GM12878 (cell line): ENCODE measurements around the gene GUCY1A2. TPM values are rescaled to one million over a fixed set of nuclear protein-coding genes. Genes with fewer than 3 reads are reported as not detected.

Experiments
- ATAC-seq: fragments of 200-7000 bp; cut with Tn5 transposase; 3 replicates; pipeline ENCODE4 v1.9.1; 2020; ENCODE audit warnings: mild to moderate bottlenecking, moderate library complexity
- BruUV-seq: library from RNA; stranded (reverse); fragments of 400-500 nt; replicated peaks from 2 replicates; lab custom pipeline; 2021; lab: Mats Ljungman, UMichigan
- CTCF ChIA-PET: fragments of 300-600 bp; sonication (Branson Sonifier 250); formaldehyde crosslinking; extraction: SDS; loops from one replicate; lab custom pipeline; 2021; ENCODE audit warnings: inconsistent platforms; lab: Yijun Ruan, JAX
- POLR2A ChIA-PET: fragments of 350-600 bp; formaldehyde crosslinking; extraction: SDS; loops from one replicate; lab custom pipeline; 2021; ENCODE audit warnings: inconsistent platforms; lab: Charles Lee
- RAD21 ChIA-PET: fragments of 300-600 bp; sonication (Branson Sonifier 250); formaldehyde crosslinking; loops from one replicate; lab custom pipeline; 2023; ENCODE audit warnings: antibody characterized with exemption; ENCODE audit not compliant: unreplicated experiment; lab: Charles Lee
- SMC1A ChIA-PET: fragments of 300-600 bp; sonication (Branson Sonifier 250); formaldehyde crosslinking; loops from one replicate; lab custom pipeline; 2023; ENCODE audit not compliant: unreplicated experiment, uncharacterized antibody; lab: Charles Lee
- DNase-seq: peaks from one replicate; pipeline ENCODE4 v3.0.0-alpha.2; 2011; ENCODE audit warnings: low read depth, low spot score
- FAIRE-seq: peaks from 3 replicates; lab custom pipeline; 2011; peaks lifted over from hg19 to GRCh38; lab: Jason Lieb, UNC
- H2AFZ ChIP-seq: 2 replicates; pipeline ENCODE4 v1.6.0; 2011; ENCODE audit warnings: low read depth, low read length, control low read depth; ENCODE audit not compliant: control insufficient read depth
- H3K27ac ChIP-seq: 2 replicates; pipeline ENCODE4 v1.5.1; 2011; ENCODE audit warnings: control low read depth; ENCODE audit not compliant: control insufficient read depth, insufficient read depth
- H3K27me3 ChIP-seq, 2 experiments: replicated peaks in 1 of 2; 2 replicates each; pipeline versions ENCODE4 v1.6.0 to v1.6.1; 2011; ENCODE audit warnings: low read length in 1 of 2; ENCODE audit not compliant: control insufficient read depth in 2 of 2, insufficient read depth in 2 of 2
- H3K36me3 ChIP-seq, 2 experiments: 2 replicates each; pipeline ENCODE4 v1.5.1; 2011; ENCODE audit warnings: low read length in 1 of 2; ENCODE audit not compliant: control insufficient read depth in 2 of 2, insufficient read depth in 2 of 2
- H3K4me1 ChIP-seq: 2 replicates; pipeline ENCODE4 v1.6.1; 2011; ENCODE audit warnings: mild to moderate bottlenecking, low read length, moderate library complexity, mixed read lengths; ENCODE audit not compliant: control insufficient read depth, insufficient read depth
- H3K4me2 ChIP-seq: 2 replicates; pipeline ENCODE4 v1.6.0; 2011; ENCODE audit warnings: control low read depth; ENCODE audit not compliant: control insufficient read depth, insufficient read depth
- H3K4me3 ChIP-seq: fragments of 200-600 bp; sonication (generic); 2 replicates; pipeline ENCODE4 v1.5.1; 2016
- H3K79me2 ChIP-seq: 2 replicates; pipeline ENCODE4 v1.6.0; 2011; ENCODE audit warnings: low read length; ENCODE audit not compliant: control insufficient read depth, insufficient read depth
- H3K9ac ChIP-seq: 2 replicates; pipeline ENCODE4 v1.8.0; 2011; ENCODE audit warnings: low read length, control low read depth, mixed read lengths; ENCODE audit not compliant: control insufficient read depth, insufficient read depth
- H3K9me3 ChIP-seq: replicated peaks from 3 replicates; pipeline ENCODE4 v1.5.1; 2011; ENCODE audit warnings: mild to moderate bottlenecking, low read length; ENCODE audit not compliant: control insufficient read depth, insufficient read depth
- H4K20me1 ChIP-seq: 2 replicates; pipeline ENCODE4 v1.6.0; 2011; ENCODE audit not compliant: control insufficient read depth, insufficient read depth
- CHD2 ChIP-seq: IDR thresholded peaks from 2 replicates; pipeline ENCODE4 v1.6.1; 2011; ENCODE audit warnings: low read depth, low read length, improper control_type of control experiment, borderline replicate concordance
- ESRRA ChIP-seq: IDR thresholded peaks from 2 replicates; pipeline ENCODE4 v1.6.1; 2012; ENCODE audit warnings: mild to moderate bottlenecking, low read length, improper control_type of control experiment
- FOXM1 ChIP-seq: IDR thresholded peaks from 2 replicates; pipeline ENCODE4 v1.6.1; 2012; ENCODE audit warnings: low read depth, mild to moderate bottlenecking, inconsistent platforms, low read length, moderate library complexity
- HDAC2 ChIP-seq: fragments of 200-600 bp; sonication (generic); IDR thresholded peaks from 2 replicates; pipeline ENCODE4 v1.6.1; 2017
- IKZF1 ChIP-seq: fragments of 450-650 bp; conservative IDR thresholded peaks from 2 replicates; pipeline ENCODE4 v1.6.1; 2017; ENCODE audit warnings: antibody characterized with exemption, mild to moderate bottlenecking
- MEF2B ChIP-seq: fragments of 450-650 bp; IDR thresholded peaks from 2 replicates; pipeline ENCODE4 v1.6.1; 2018; ENCODE audit warnings: mild to moderate bottlenecking, moderate library complexity; ENCODE audit not compliant: partially characterized antibody, poor library complexity, severe bottlenecking
- MTA3 ChIP-seq: IDR thresholded peaks from 2 replicates; pipeline ENCODE4 v1.6.1; 2012; ENCODE audit warnings: low read length, inconsistent platforms, borderline replicate concordance
- MYC ChIP-seq: IDR thresholded peaks from 2 replicates; pipeline ENCODE4 v1.6.1; 2011; ENCODE audit warnings: mild to moderate bottlenecking, low read length, moderate library complexity, inconsistent platforms; ENCODE audit not compliant: insufficient read depth, insufficient replicate concordance, insufficient read length, severe bottlenecking
- POLR2AphosphoS5 ChIP-seq: IDR thresholded peaks from 2 replicates; pipeline ENCODE4 v1.6.1; 2011; ENCODE audit warnings: mild to moderate bottlenecking, low read length, inconsistent platforms
- RBBP5 ChIP-seq: fragments of 200-600 bp; sonication (generic); conservative IDR thresholded peaks from 2 replicates; pipeline ENCODE4 v1.6.1; 2016
- RCOR1 ChIP-seq: conservative IDR thresholded peaks from 2 replicates; pipeline ENCODE4 v1.6.1; 2012; ENCODE audit warnings: low read depth, low read length, improper control_type of control experiment
- RUNX3 ChIP-seq: IDR thresholded peaks from 2 replicates; pipeline ENCODE4 v1.6.1; 2012; ENCODE audit warnings: low read length, inconsistent platforms
- STAT3 ChIP-seq: IDR thresholded peaks from 2 replicates; pipeline ENCODE4 v1.6.1; 2011; ENCODE audit warnings: low read depth, low read length, improper control_type of control experiment
- TCF3 ChIP-seq: IDR thresholded peaks from 2 replicates; pipeline ENCODE4 v1.6.1; 2012; ENCODE audit warnings: low read depth, mild to moderate bottlenecking, low read length, borderline replicate concordance; ENCODE audit not compliant: insufficient read depth
- WGBS: methylation state at CpG from one replicate; pipeline ENCODE4 v1.1.6; 2016; ENCODE audit warnings: low lambda C conversion rate; ENCODE audit not compliant: insufficient replicate concordance, insufficient coverage; ENCODE audit errors: missing lambda C conversion rate; 5-methylcytosine and 5-hydroxymethylcytosine counted together
- in situ Hi-C: fragments of 300-500 bp; cut with MboI; formaldehyde crosslinking; loops from 9 replicates; pipeline ENCODE4 v1.14.3; 2018; ENCODE audit warnings: mixed read lengths
- intact Hi-C: fragments of 100-400 bp; cut with micrococcal nuclease; formaldehyde crosslinking; loops from one replicate; pipeline ENCODE4 v1.14.2; 2022; ENCODE audit not compliant: unreplicated experiment
- polyA plus RNA-seq, 11 experiments: library from polyadenylated mRNA; depleted of rRNA in 4 of 11; unstranded in 6 of 11; stranded (reverse) in 5 of 11; fragments of >200 nt; fragmentation: Nextera tagmentation in 4 of 11; fragmentation: Illumina TruSeq in 1 of 11; extraction: Ambion mirVana in 4 of 11; extraction: Trizol in 1 of 11; gene quantifications; 1 replicate in 1 of 11; 2 replicates in 10 of 11; pipeline versions ENCODE4 v1.2.1 to v1.2.3, GENCODE V29; 2011 to 2016; ENCODE audit warnings: inconsistent platforms in 2 of 11, missing spikeins in 2 of 11, low read depth in 1 of 11
- total RNA-seq, 4 experiments: library from RNA; depleted of rRNA in 3 of 4; stranded (reverse); fragments of >200 nt in 3 of 4; fragmentation: Illumina TruSeq in 1 of 4; extraction: Trizol in 1 of 4; gene quantifications; 2 replicates each; pipeline versions ENCODE4 v1.2.1 to v1.2.3, GENCODE V29; 2013 to 2021
- TF ChIP-seq, protein P1 (sequence below): fragments of 450-650 bp; formaldehyde crosslinking; IDR thresholded peaks from 2 replicates; pipeline ENCODE4 v1.5.0; 2022; ENCODE audit warnings: mild to moderate bottlenecking, missing genetic modification characterization
- TF ChIP-seq, protein P2 (sequence below): IDR thresholded peaks from 2 replicates; pipeline ENCODE4 v1.6.1; 2012; ENCODE audit warnings: low read depth, low read length, improper control_type of control experiment
- TF ChIP-seq, protein P3 (sequence below): fragments of 450-650 bp; formaldehyde crosslinking; IDR thresholded peaks from 2 replicates; pipeline ENCODE4 v1.4.0; 2020; ENCODE audit warnings: mild to moderate bottlenecking, moderate library complexity

Gene GUCY1A2
- total and polyA plus RNA-seq, 10 of the 15 experiments (the other 5 are each of a cell fraction or from before 2014, with no cell fraction given), result under 0.01 to 0.03 (median under 0.01) TPM; not detected in 4

DNA sequence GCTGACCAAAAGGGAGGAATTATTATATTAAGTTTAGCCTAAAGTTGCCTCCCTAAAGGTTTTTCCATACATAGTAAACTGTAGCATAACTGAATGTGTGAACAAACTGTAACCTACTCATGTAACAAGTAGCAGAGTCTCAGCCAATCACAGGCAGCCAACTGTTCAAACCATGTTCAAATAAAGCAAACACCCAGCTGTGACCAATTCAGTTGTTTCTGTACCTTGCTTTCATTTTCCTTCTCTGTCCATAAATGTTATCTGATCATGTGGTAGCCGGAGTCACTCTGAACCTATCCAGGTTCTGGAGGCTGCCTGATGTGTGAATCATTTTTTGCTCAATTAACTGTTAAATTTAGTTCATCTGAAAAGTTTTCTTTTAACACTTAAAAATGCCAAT, 373.5 kb downstream of the GUCY1A2 start (continued):
- TF ChIP-seq, protein P1, sequence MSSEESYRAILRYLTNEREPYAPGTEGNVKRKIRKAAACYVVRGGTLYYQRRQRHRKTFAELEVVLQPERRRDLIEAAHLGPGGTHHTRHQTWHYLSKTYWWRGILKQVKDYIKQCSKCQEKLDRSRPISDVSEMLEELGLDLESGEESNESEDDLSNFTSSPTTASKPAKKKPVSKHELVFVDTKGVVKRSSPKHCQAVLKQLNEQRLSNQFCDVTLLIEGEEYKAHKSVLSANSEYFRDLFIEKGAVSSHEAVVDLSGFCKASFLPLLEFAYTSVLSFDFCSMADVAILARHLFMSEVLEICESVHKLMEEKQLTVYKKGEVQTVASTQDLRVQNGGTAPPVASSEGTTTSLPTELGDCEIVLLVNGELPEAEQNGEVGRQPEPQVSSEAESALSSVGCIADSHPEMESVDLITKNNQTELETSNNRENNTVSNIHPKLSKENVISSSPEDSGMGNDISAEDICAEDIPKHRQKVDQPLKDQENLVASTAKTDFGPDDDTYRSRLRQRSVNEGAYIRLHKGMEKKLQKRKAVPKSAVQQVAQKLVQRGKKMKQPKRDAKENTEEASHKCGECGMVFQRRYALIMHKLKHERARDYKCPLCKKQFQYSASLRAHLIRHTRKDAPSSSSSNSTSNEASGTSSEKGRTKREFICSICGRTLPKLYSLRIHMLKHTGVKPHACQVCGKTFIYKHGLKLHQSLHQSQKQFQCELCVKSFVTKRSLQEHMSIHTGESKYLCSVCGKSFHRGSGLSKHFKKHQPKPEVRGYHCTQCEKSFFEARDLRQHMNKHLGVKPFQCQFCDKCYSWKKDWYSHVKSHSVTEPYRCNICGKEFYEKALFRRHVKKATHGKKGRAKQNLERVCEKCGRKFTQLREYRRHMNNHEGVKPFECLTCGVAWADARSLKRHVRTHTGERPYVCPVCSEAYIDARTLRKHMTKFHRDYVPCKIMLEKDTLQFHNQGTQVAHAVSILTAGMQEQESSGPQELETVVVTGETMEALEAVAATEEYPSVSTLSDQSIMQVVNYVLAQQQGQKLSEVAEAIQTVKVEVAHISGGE (CRISPR knock-in tag), result no peak
- TF ChIP-seq MTA3 (no peak), MEF2B (no peak), TCF3 (no peak), CHD2 (no peak), IKZF1 (no peak), ESRRA (no peak)
- TF ChIP-seq, all 136 proteins: peak for 0

DNA sequence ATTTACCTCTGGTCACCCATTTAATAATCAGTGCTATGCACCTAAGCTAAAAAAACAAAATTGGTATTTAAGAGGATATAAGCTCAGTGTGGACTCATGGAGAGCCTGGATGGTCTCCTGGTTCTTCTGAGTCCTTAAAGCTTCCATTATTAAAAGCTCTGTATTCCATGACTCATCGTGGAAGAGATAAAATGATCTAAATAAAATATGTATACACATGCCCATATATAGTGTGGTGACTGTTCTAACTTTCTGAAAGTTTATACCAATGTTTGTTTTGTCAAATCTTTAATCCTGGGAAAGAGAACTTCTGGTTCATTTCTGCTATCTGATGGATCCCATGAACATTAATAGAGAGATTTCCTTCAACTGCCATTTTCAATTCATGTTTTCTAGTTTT, 375.9 kb downstream of the GUCY1A2 start:
- in situ Hi-C loops (no loop called here), intact Hi-C loops (no loop called here)
- Histone ChIP-seq H4K20me1 (no peaks in the 10 kb centered on the region), H2AFZ (no peak overlapping the region), H3K4me2 (no peak overlapping the region), H3K4me3 (no peak overlapping the region), H3K4me1 (no peaks in the 10 kb centered on the region), H3K36me3 (no peaks in the 10 kb centered on the region), H3K9ac (no peak overlapping the region), H3K27me3 (no peaks in the 10 kb centered on the region), H3K27ac (no peak overlapping the region), H3K79me2 (no peaks in the 10 kb centered on the region), H3K9me3 (no peaks in the 10 kb centered on the region)
- DNase-seq, result no peak
- no peak for ATAC-seq
- BruUV-seq, result no TSS peak
- no peak for FAIRE-seq
- ChIA-PET SMC1A (no interaction called here), RAD21 (no interaction called here), POLR2A (no interaction called here), CTCF (no interaction called here)
- WGBS, result 10% methylated on average over 1 of the region's 1 CpG
- TF ChIP-seq RBBP5 (no peak), STAT3 (no peak), HDAC2 (no peak), FOXM1 (no peak), RUNX3 (no peak), POLR2AphosphoS5 (no peak), RCOR1 (no peak), MYC (no peak)
- TF ChIP-seq, protein P2, sequence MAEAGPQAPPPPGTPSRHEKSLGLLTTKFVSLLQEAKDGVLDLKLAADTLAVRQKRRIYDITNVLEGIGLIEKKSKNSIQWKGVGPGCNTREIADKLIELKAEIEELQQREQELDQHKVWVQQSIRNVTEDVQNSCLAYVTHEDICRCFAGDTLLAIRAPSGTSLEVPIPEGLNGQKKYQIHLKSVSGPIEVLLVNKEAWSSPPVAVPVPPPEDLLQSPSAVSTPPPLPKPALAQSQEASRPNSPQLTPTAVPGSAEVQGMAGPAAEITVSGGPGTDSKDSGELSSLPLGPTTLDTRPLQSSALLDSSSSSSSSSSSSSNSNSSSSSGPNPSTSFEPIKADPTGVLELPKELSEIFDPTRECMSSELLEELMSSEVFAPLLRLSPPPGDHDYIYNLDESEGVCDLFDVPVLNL, result no peak
- TF ChIP-seq, protein P3, sequence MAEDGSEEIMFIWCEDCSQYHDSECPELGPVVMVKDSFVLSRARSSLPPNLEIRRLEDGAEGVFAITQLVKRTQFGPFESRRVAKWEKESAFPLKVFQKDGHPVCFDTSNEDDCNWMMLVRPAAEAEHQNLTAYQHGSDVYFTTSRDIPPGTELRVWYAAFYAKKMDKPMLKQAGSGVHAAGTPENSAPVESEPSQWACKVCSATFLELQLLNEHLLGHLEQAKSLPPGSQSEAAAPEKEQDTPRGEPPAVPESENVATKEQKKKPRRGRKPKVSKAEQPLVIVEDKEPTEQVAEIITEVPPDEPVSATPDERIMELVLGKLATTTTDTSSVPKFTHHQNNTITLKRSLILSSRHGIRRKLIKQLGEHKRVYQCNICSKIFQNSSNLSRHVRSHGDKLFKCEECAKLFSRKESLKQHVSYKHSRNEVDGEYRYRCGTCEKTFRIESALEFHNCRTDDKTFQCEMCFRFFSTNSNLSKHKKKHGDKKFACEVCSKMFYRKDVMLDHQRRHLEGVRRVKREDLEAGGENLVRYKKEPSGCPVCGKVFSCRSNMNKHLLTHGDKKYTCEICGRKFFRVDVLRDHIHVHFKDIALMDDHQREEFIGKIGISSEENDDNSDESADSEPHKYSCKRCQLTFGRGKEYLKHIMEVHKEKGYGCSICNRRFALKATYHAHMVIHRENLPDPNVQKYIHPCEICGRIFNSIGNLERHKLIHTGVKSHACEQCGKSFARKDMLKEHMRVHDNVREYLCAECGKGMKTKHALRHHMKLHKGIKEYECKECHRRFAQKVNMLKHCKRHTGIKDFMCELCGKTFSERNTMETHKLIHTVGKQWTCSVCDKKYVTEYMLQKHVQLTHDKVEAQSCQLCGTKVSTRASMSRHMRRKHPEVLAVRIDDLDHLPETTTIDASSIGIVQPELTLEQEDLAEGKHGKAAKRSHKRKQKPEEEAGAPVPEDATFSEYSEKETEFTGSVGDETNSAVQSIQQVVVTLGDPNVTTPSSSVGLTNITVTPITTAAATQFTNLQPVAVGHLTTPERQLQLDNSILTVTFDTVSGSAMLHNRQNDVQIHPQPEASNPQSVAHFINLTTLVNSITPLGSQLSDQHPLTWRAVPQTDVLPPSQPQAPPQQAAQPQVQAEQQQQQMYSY (CRISPR knock-in tag), result no peak
